Right kidney (tissue), 1 donor: ENCODE data around the gene TMEM107.
"Not testable (repeated sequence)": the region's sequence is repeated elsewhere in the genome, so short reads cannot be mapped to it uniquely, and the experiment has no call there.

Experiments
- DNase-seq: peaks from one replicate; pipeline ENCODE4 v3.0.0-alpha.2; 2016

Gene TMEM107

GRCh38 chr17:8192070-8192815 lies 16.1 kb upstream of the TMEM107 start:
- peak; percentile 65 for DNase-seq

- no peak for DNase-seq
Measured at GRCh38 chr17:8190506-8190905, 14.3 kb upstream of the TMEM107 start.

- DNase-seq, result peak; percentile 96
Measured at GRCh38 chr17:8189711-8190477, 13.7 kb upstream of the TMEM107 start, which contains the start of gene BORCS6. BORCS6 (minus strand) TSS chr17:8190180; CDS start chr17:8190140, 40 bp downstream.

GRCh38 chr17:8189041-8189710 lies 13.0 kb upstream of the TMEM107 start:
- no peak for DNase-seq

- DNase-seq, result peak; percentile 30
Measured at GRCh38 chr17:8188263-8188839, 12.2 kb upstream of the TMEM107 start.

GRCh38 chr17:8187517-8188262 lies 11.5 kb upstream of the TMEM107 start:
- peak; percentile 86 for DNase-seq

GRCh38 chr17:8186787-8187516 lies 10.8 kb upstream of the TMEM107 start:
- peak; percentile 94 for DNase-seq

GRCh38 chr17:8186446-8186786 lies 10.2 kb upstream of the TMEM107 start:
- peak; percentile 94 for DNase-seq

GRCh38 chr17:8185582-8186445 lies 9.6 kb upstream of the TMEM107 start:
- peak; percentile 93 for DNase-seq

GRCh38 chr17:8176998-8177731 lies 985 bp upstream of the TMEM107 start:
- DNase-seq, result peak; percentile 15

GRCh38 chr17:8175795-8176196 lies 384 bp downstream of the TMEM107 start:
- no peak for DNase-seq

- DNase-seq, result peak; percentile 67
Measured at GRCh38 chr17:8173871-8174322, 2.3 kb downstream of the TMEM107 start.

- peak; percentile 96 for DNase-seq
Measured at GRCh38 chr17:8173056-8173870, 2.9 kb downstream of the TMEM107 start.

- not testable (repeated sequence) for DNase-seq
Measured at GRCh38 chr17:8170186-8170585, 6.0 kb downstream of the TMEM107 start.

GRCh38 chr17:8167526-8167925 lies 8.7 kb downstream of the TMEM107 start:
- no peak for DNase-seq

GRCh38 chr17:8166731-8167130 lies 9.4 kb downstream of the TMEM107 start:
- DNase-seq, result no peak

GRCh38 chr17:8164815-8165131 lies 11.4 kb downstream of the TMEM107 start:
- DNase-seq, result no peak

- peak; percentile 77 for DNase-seq
Measured at GRCh38 chr17:8163978-8164814, 12.0 kb downstream of the TMEM107 start.
